HepG2 (cell line): ENCODE data around the gene BANP. TPM values are rescaled to one million over a fixed set of nuclear protein-coding genes. Genes with fewer than 3 reads are reported as not detected.

Experiments
- ATAC-seq: fragments of 200-7000 bp; cut with Tn5 transposase; 3 replicates; pipeline ENCODE4 v1.9.1; 2020; ENCODE audit warnings: mild to moderate bottlenecking, moderate library complexity
- BruUV-seq: library from RNA; stranded (reverse); fragments of 400-500 nt; replicated peaks from 2 replicates; lab custom pipeline; 2021; lab: Mats Ljungman, UMichigan
- CTCF ChIA-PET: fragments of 300-600 bp; formaldehyde crosslinking; extraction: SDS; loops from one replicate; lab custom pipeline; 2021; ENCODE audit warnings: low total read pairs, inconsistent platforms, low intra/inter-chr PET ratio; lab: Yijun Ruan, JAX
- POLR2A ChIA-PET: fragments of 350-600 bp; sonication (Branson Sonifier 250); formaldehyde crosslinking; loops from one replicate; lab custom pipeline; 2020; ENCODE audit warnings: antibody characterized with exemption, inconsistent platforms; lab: Yijun Ruan, JAX
- DNase-seq: peaks from one replicate; pipeline ENCODE4 v3.0.0-alpha.2; 2015; ENCODE audit warnings: low spot score
- FAIRE-seq: peaks from 3 replicates; lab custom pipeline; 2011; peaks lifted over from hg19 to GRCh38; lab: Jason Lieb, UNC
- H2AFZ ChIP-seq: one replicate; pipeline ENCODE4 v1.6.1; 2011; ENCODE audit warnings: low read length, inconsistent platforms
- H3K27ac ChIP-seq: fragments of 300-600 bp; 3 replicates; pipeline ENCODE4 v1.8.0; 2011; ENCODE audit warnings: mixed run types, mild to moderate bottlenecking, mixed read lengths, low read length, inconsistent platforms; ENCODE audit not compliant: insufficient read depth; ENCODE audit errors: extremely low read length
- H3K27me3 ChIP-seq, 2 experiments: fragments of 200-600 bp in 1 of 2; 2 replicates in 1 of 2; 3 replicates in 1 of 2; pipeline versions ENCODE4 v1.6.0 to v1.8.0; 2011; ENCODE audit warnings: low read length in 2 of 2, mild to moderate bottlenecking in 2 of 2, moderate library complexity in 2 of 2, inconsistent platforms in 1 of 2; ENCODE audit not compliant: insufficient read depth in 2 of 2, control insufficient read depth in 1 of 2
- H3K36me3 ChIP-seq, 2 experiments: fragments of 200-600 bp in 1 of 2; replicated peaks in 1 of 2; 2 replicates in 1 of 2; 3 replicates in 1 of 2; pipeline versions ENCODE4 v1.5.1 to v1.8.0; 2011; ENCODE audit warnings: low read length in 2 of 2, inconsistent platforms in 1 of 2; ENCODE audit not compliant: insufficient read depth in 2 of 2, control insufficient read depth in 1 of 2
- H3K4me1 ChIP-seq: 2 replicates; pipeline ENCODE4 v1.5.1; 2012; ENCODE audit warnings: low read length, inconsistent platforms; ENCODE audit not compliant: insufficient read depth
- H3K4me2 ChIP-seq: 2 replicates; pipeline ENCODE4 v1.6.0; 2011; ENCODE audit warnings: low read depth, low read length, inconsistent platforms
- H3K4me3 ChIP-seq, 3 experiments: fragments of 200-600 bp in 1 of 3; sonication (generic), shearing (Covaris generic) in 1 of 3; replicated peaks in 1 of 3; 2 replicates each; pipeline ENCODE4 v1.5.1; 2011 to 2016; ENCODE audit warnings: low read length in 3 of 3, inconsistent platforms in 2 of 3, low read depth in 2 of 3, mild to moderate bottlenecking in 2 of 3, control low read depth in 1 of 3, mixed read lengths in 1 of 3; ENCODE audit not compliant: insufficient read depth in 1 of 3
- H3K79me2 ChIP-seq: one replicate; pipeline ENCODE4 v1.6.1; 2011; ENCODE audit warnings: low read length, inconsistent platforms; ENCODE audit not compliant: insufficient read depth
- H3K9ac ChIP-seq: 2 replicates; pipeline ENCODE4 v1.6.0; 2011; ENCODE audit warnings: mild to moderate bottlenecking, low read depth, low read length, inconsistent platforms; ENCODE audit not compliant: insufficient read depth
- H3K9me3 ChIP-seq: 2 replicates; pipeline ENCODE4 v1.5.1; 2012; ENCODE audit warnings: mild to moderate bottlenecking, low read length
- H4K20me1 ChIP-seq: 2 replicates; pipeline ENCODE4 v1.6.0; 2011; ENCODE audit warnings: inconsistent platforms, mild to moderate bottlenecking, low read length, moderate library complexity; ENCODE audit not compliant: insufficient read depth
- FOXP1 ChIP-seq, 2 experiments: fragments of 450-650 bp in 1 of 2; IDR thresholded peaks; 2 replicates each; pipeline ENCODE4 v1.6.1; 2017 to 2018; ENCODE audit warnings: antibody characterized with exemption in 1 of 2
- HNF4A ChIP-seq: sonication (generic); formaldehyde crosslinking; IDR thresholded peaks from 2 replicates; pipeline ENCODE4 v1.4.0; 2020; ENCODE audit warnings: missing genetic modification reagents
- NFKB2 ChIP-seq: sonication (generic); formaldehyde crosslinking; IDR thresholded peaks from 2 replicates; pipeline ENCODE4 v1.4.0; 2020; ENCODE audit warnings: missing genetic modification reagents, borderline replicate concordance
- NR2F1 ChIP-seq, 2 experiments: fragments of 450-650 bp in 1 of 2; formaldehyde crosslinking in 1 of 2; IDR thresholded peaks; 2 replicates each; pipeline versions ENCODE4 v1.5.0 to v1.6.1; 2016 to 2020; ENCODE audit warnings: mild to moderate bottlenecking in 1 of 2, missing compliant biosample characterization in 1 of 2, missing genetic modification reagents in 1 of 2, moderate library complexity in 1 of 2
- PTBP1 ChIP-seq: fragments of 200-400 bp; formaldehyde crosslinking; IDR thresholded peaks from 2 replicates; pipeline ENCODE4 v1.6.1; 2018; ENCODE audit warnings: low read length, low read depth; ENCODE audit not compliant: poor library complexity, severe bottlenecking
- RFX5 ChIP-seq: IDR thresholded peaks from 2 replicates; pipeline ENCODE4 v1.6.1; 2011; ENCODE audit warnings: low read depth, low read length, improper control_type of control experiment
- TOPORS ChIP-seq: sonication (generic); formaldehyde crosslinking; IDR thresholded peaks from 2 replicates; pipeline ENCODE4 v1.8.0; 2023; ENCODE audit warnings: mild to moderate bottlenecking, missing genetic modification reagents
- ZNF510 ChIP-seq: sonication (generic); formaldehyde crosslinking; IDR thresholded peaks from 2 replicates; pipeline ENCODE4 v1.4.0; 2020; ENCODE audit warnings: low read depth, mild to moderate bottlenecking, missing genetic modification reagents
- WGBS: methylation state at CpG from one replicate; pipeline ENCODE4 v1.1.6; 2017; ENCODE audit warnings: low lambda C conversion rate; 5-methylcytosine and 5-hydroxymethylcytosine counted together
- in situ Hi-C: cut with HindIII; loops from 2 replicates; pipeline ENCODE4 v1.10.0; 2017; ENCODE audit warnings: low pct_unique_long_range_greater_than_20kb; ENCODE audit not compliant: extremely low pct_ligation_motif_present
- intact Hi-C: fragments of 100-400 bp; cut with micrococcal nuclease; formaldehyde crosslinking; loops from one replicate; pipeline ENCODE4 v1.10.0; 2022; ENCODE audit not compliant: unreplicated experiment
- polyA plus RNA-seq, 8 experiments: library from polyadenylated mRNA; depleted of rRNA in 3 of 8; stranded (reverse) in 7 of 8; unstranded in 1 of 8; fragments of >200 nt; fragmentation: Illumina TruSeq in 4 of 8; extraction: Trizol in 4 of 8; gene quantifications; 2 replicates each; pipeline versions ENCODE4 v1.2.1 to v1.2.3, GENCODE V29; 2011 to 2016; ENCODE audit warnings: low read depth in 4 of 8, missing spikeins in 1 of 8, mixed read lengths in 1 of 8; ENCODE audit not compliant: insufficient read depth in 1 of 8
- total RNA-seq, 5 experiments: library from RNA; depleted of rRNA; stranded (reverse); fragments of >200 nt; fragmentation: Illumina TruSeq; extraction: Trizol; gene quantifications; 2 replicates each; pipeline ENCODE4 v1.2.3, GENCODE V29; 2016; ENCODE audit warnings: low read depth in 1 of 5
- TF ChIP-seq, protein P1 (sequence below): sonication (generic); formaldehyde crosslinking; IDR thresholded peaks from 2 replicates; pipeline ENCODE4 v1.5.0; 2020; ENCODE audit warnings: mild to moderate bottlenecking, missing genetic modification reagents, borderline replicate concordance
- TF ChIP-seq, protein P2 (sequence below): IDR thresholded peaks from 2 replicates; pipeline ENCODE4 v1.6.1; 2016; ENCODE audit warnings: mild to moderate bottlenecking

BANP gene
- total and polyA plus RNA-seq, 2 of the 13 experiments (the other 11 are each of a cell fraction or from before 2014, with no cell fraction given): 20.2 to 23.8 TPM

DNA sequence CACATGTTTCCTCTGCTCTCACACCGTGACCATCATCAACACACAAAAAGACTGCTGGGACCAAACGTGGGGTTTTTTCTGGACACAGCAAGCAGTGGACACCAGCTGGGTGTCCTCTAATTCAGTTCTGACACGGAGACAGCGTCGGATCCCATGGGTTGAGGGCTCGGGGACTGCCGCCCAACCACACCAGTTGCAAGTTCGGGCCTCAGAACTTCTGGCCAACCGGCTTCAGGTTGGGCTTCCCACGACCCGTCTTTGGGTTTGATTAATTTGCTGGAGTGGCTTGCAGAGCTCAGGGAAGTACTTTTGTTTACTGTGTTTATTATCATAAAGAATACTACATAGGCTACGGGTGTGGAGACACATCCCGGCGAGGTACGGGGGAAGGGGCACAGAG, 97.8 kb downstream of the BANP start:
- Histone ChIP-seq H3K27me3 (no peaks in the 10 kb centered on the region), H3K9ac (no peak overlapping the region), H3K4me1 (peaks cover 10% of the 10 kb centered on the region), H3K36me3 (peaks cover 4 to 10% of the 10 kb centered on the region in 2 experiments; a peak in 4 of 5 replicates), H3K4me2 (no peak overlapping the region), H2AFZ (no peak overlapping the region), H3K79me2 (no peaks in the 10 kb centered on the region), H3K27ac (no peak overlapping the region), H4K20me1 (no peaks in the 10 kb centered on the region), H3K9me3 (no peaks in the 10 kb centered on the region), H3K4me3 (no peak overlapping the region)
- no peak for FAIRE-seq
- ChIA-PET CTCF (no interaction called here), POLR2A (no interaction called here)
- BruUV-seq: no TSS peak
- no peak for ATAC-seq
- 94% methylated on average over 15 of the region's 15 CpGs for WGBS
- TF ChIP-seq HNF4A (CRISPR knock-in tag): no peak
- TF ChIP-seq FOXP1 (IDR thresholded peaks at IDR 0.05): no peak
- no peak for TF ChIP-seq FOXP1 (CRISPR knock-in tag; IDR thresholded peaks at IDR 0.05)
- no peak for TF ChIP-seq PTBP1
- TF ChIP-seq, protein P1, sequence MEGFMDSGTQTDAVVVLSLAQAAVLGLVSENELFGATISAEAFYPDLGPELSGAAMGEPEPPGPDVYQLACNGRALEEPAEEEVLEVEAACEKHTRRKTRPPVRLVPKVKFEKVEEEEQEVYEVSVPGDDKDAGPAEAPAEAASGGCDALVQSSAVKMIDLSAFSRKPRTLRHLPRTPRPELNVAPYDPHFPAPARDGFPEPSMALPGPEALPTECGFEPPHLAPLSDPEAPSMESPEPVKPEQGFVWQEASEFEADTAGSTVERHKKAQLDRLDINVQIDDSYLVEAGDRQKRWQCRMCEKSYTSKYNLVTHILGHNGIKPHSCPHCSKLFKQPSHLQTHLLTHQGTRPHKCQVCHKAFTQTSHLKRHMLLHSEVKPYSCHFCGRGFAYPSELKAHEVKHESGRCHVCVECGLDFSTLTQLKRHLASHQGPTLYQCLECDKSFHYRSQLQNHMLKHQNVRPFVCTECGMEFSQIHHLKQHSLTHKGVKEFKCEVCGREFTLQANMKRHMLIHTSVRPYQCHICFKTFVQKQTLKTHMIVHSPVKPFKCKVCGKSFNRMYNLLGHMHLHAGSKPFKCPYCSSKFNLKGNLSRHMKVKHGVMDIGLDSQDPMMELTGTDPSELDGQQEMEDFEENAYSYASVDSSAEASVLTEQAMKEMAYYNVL (CRISPR knock-in tag): no peak
- TF ChIP-seq, protein P2, sequence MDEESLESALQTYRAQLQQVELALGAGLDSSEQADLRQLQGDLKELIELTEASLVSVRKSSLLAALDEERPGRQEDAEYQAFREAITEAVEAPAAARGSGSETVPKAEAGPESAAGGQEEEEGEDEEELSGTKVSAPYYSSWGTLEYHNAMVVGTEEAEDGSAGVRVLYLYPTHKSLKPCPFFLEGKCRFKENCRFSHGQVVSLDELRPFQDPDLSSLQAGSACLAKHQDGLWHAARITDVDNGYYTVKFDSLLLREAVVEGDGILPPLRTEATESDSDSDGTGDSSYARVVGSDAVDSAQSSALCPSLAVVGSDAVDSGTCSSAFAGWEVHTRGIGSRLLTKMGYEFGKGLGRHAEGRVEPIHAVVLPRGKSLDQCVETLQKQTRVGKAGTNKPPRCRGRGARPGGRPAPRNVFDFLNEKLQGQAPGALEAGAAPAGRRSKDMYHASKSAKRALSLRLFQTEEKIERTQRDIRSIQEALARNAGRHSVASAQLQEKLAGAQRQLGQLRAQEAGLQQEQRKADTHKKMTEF (CRISPR knock-in tag): no peak
- no peak for TF ChIP-seq ZNF510 (CRISPR knock-in tag)
- TF ChIP-seq NFKB2: no peak
- no peak for TF ChIP-seq RFX5
- no peak for TF ChIP-seq NR2F1 (CRISPR knock-in tag; IDR thresholded peaks at IDR 0.05)
- no peak for TF ChIP-seq TOPORS
- intact Hi-C loops: no loop called here
- in situ Hi-C loops: no loop called here
- DNase-seq: no peak
